Measurements from ENCODE around the gene ASB8.

ASB8 gene

DNA sequence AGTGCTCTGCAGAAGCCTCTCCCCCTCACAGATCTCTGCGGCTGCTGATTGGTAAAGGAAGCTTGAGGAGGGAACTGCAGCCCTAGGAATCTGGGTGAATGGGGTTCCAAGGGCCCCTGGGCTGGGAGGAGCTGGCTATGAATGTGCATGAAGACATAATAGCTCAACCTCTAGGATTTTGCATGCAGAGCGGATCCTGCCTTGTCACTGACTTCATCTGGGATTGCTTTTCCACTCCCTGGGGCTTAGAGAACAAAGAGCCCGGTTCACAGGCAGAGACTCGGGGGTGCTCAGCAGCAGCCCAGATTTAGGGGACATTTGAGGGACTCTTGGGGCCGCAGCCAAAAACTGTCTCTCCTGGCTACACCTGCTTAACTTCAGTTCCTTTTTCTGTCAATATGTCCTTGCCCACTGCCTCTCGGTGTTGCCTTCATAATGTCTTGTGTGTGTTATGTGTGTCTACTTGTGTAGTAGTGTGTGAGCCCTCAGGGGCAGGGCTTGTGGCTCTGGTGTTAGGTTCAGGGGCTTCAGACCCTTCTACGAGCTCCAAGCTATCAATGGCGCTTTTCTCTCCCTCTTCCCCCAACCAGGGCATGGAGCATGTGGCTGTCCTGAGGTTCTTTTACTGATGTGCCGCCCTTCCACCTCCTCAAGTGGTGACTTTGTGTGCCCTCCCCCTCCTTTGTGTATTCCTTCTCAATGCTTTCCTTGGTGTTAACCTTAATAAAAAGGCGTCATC, 28.0 kb upstream of the ASB8 start:
- Histone ChIP-seq H3K79me1 (ENCODE audit: low read depth, low read length) (no peaks in the 10 kb centered on the region), H2BK12ac (ENCODE audit: low read length) (no peak overlapping the region), H3K18ac (ENCODE audit: low read length) (no peak overlapping the region), H3K4ac (ENCODE audit: low read length) (no peak overlapping the region), H4K91ac (ENCODE audit: low read depth, low read length, poor library complexity) (no peak overlapping the region), H2AFZ (ENCODE audit: low read length) (peak overlapping the region; percentile 93), H2BK15ac (ENCODE audit: low read length) (no peak overlapping the region), H3K4me1 (ENCODE audit: control insufficient read depth in 2 of 2, insufficient read depth in 1 of 2, low read depth in 1 of 2, low read length in 2 of 2) (peaks cover 15 to 23% of the 10 kb centered on the region in 2 donors), H3K9ac (ENCODE audit: low read depth, low read length, poor library complexity) (peak overlapping the region; percentile 56), H4K8ac (ENCODE audit: low read depth, low read length) (no peak overlapping the region), H2BK120ac (ENCODE audit: low read depth, low read length) (no peak overlapping the region), H2BK5ac (ENCODE audit: low read length) (no peak overlapping the region), H3K23ac (ENCODE audit: low read depth, low read length, poor library complexity) (no peak overlapping the region), H2AK5ac (ENCODE audit: low read depth, low read length) (no peak overlapping the region), H3K27me3 (ENCODE audit: control insufficient read depth in 3 of 3, insufficient read depth in 3 of 3, low read depth in 1 of 3, low read length in 3 of 3) (peaks cover 0 to 21% (median 8%) of the 10 kb centered on the region in 3 experiments), H3K14ac (ENCODE audit: low read length) (no peak overlapping the region), H3K36me3 (replicated peaks in 1 of 2; ENCODE audit: control insufficient read depth in 2 of 2, insufficient read depth in 2 of 2, low read length in 2 of 2) (no peaks in the 10 kb centered on the region), H3K27ac (replicated peaks; ENCODE audit: low read length) (no peak overlapping the region), H3K4me3 (ENCODE audit: low read length in 2 of 2) (peak overlapping the region in 1 of 2 donors; percentile 65), H3K9me3 (replicated peaks in 1 of 2; ENCODE audit: control insufficient read depth in 2 of 2, insufficient read depth in 1 of 2, low read depth in 1 of 2, low read length in 2 of 2) (no peaks in the 10 kb centered on the region), H3K4me2 (ENCODE audit: insufficient read depth, low read length, poor library complexity, severe bottlenecking) (peak overlapping the region; percentile 85)
- no CpG with 5 or more reads among the region's 10 CpGs for WGBS, 2 donors (ENCODE audit: extremely low coverage in 2 of 2, insufficient read length in 2 of 2, insufficient replicate concordance in 1 of 2)
- DNase-seq (ENCODE audit: low spot score): no peak

DNA sequence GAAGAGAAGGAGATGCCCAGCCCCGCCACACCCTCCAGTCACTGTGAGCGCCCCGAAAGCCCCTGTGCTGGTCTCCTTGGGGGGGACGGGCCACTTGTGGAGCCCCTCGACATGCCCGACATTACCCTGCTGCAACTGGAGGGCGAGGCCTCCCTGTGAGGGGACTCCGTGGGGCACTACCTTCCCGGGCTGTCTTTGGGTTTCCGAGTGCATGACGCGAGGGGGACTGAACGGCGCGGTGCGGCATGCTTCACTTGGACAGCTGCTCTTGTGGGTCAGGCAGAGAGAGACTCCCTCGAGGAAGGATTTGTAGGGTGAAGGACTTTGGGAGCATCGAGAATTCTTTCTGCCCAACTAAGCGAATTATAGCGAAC, 27.2 kb upstream of the ASB8 start:
- no peak overlapping the region for H2BK5ac ChIP-seq (ENCODE audit: low read length)
- H2BK15ac ChIP-seq (ENCODE audit: low read length): no peak overlapping the region
- H3K4me2 ChIP-seq (ENCODE audit: insufficient read depth, low read length, poor library complexity, severe bottlenecking): peak overlapping the region; percentile 85
- DNase-seq (ENCODE audit: low spot score): no peak
- H3K9me3 ChIP-seq (replicated peaks in 1 of 2; ENCODE audit: control insufficient read depth in 2 of 2, insufficient read depth in 1 of 2, low read depth in 1 of 2, low read length in 2 of 2): no peaks in the 10 kb centered on the region
- H4K91ac ChIP-seq (ENCODE audit: low read depth, low read length, poor library complexity): no peak overlapping the region
- no peak overlapping the region for H4K8ac ChIP-seq (ENCODE audit: low read depth, low read length)
- H3K27me3 ChIP-seq (ENCODE audit: control insufficient read depth in 3 of 3, insufficient read depth in 3 of 3, low read depth in 1 of 3, low read length in 3 of 3): peaks cover 0 to 21% (median 8%) of the 10 kb centered on the region in 3 experiments
- peak overlapping the region; percentile 65 to 95 for H3K4me3 ChIP-seq (ENCODE audit: low read length in 2 of 2)
- WGBS, 2 donors (ENCODE audit: extremely low coverage in 2 of 2, insufficient read length in 2 of 2, insufficient replicate concordance in 1 of 2): no CpG with 5 or more reads among the region's 20 CpGs
- H2BK120ac ChIP-seq (ENCODE audit: low read depth, low read length): peak overlapping the region; percentile 53
- H3K14ac ChIP-seq (ENCODE audit: low read length): peak overlapping the region; percentile 56
- H3K9ac ChIP-seq (ENCODE audit: low read depth, low read length, poor library complexity): no peak overlapping the region
- H2AFZ ChIP-seq (ENCODE audit: low read length): peak overlapping the region; percentile 93
- H2BK12ac ChIP-seq (ENCODE audit: low read length): no peak overlapping the region
- H3K79me1 ChIP-seq (ENCODE audit: low read depth, low read length): no peaks in the 10 kb centered on the region
- no peak overlapping the region for H3K27ac ChIP-seq (replicated peaks; ENCODE audit: low read length)
- no peak overlapping the region for H3K4ac ChIP-seq (ENCODE audit: low read length)
- peak overlapping the region; percentile 21 for H2AK5ac ChIP-seq (ENCODE audit: low read depth, low read length)
- peaks cover 15 to 23% of the 10 kb centered on the region in 2 donors for H3K4me1 ChIP-seq (ENCODE audit: control insufficient read depth in 2 of 2, insufficient read depth in 1 of 2, low read depth in 1 of 2, low read length in 2 of 2)
- peak overlapping the region; percentile 63 for H3K18ac ChIP-seq (ENCODE audit: low read length)
- H3K23ac ChIP-seq (ENCODE audit: low read depth, low read length, poor library complexity): no peak overlapping the region
- H3K36me3 ChIP-seq (replicated peaks in 1 of 2; ENCODE audit: control insufficient read depth in 2 of 2, insufficient read depth in 2 of 2, low read length in 2 of 2): no peaks in the 10 kb centered on the region

DNA sequence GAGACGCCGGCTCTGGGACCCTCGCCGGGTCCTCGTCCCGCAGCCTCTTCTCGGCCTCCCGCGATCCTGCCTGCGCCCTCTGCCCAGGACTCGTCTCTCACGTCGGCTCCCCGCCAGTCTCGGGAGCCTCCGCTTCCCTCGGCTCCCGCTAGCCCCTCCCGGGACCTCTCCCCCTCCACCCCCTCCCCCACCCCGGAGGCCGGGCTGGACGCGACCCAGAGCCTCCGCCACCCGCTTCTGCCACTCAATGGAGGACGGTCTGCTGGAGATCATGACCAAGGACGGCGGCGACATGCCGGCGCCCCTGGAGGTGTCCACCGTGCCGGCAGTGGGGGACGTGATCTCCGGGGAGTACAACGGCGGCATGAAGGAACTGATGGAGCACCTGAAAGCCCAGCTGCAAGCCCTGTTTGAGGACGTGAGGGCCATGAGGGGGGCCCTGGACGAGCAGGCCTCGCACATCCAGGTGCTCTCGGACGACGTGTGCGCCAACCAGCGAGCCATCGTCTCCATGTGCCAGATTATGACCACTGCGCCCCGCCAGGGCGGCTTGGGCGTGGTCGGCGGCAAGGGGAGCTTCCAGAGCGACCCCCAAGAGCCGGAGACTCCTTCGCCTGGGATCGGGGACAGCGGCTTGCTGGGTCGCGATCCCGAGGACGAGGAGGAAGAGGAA, 26.7 kb upstream of the ASB8 start:
- H2BK12ac ChIP-seq (ENCODE audit: low read length): no peak overlapping the region
- peak overlapping the region; percentile 65 to 95 for H3K4me3 ChIP-seq (ENCODE audit: low read length in 2 of 2)
- WGBS, 2 donors (ENCODE audit: extremely low coverage in 2 of 2, insufficient read length in 2 of 2, insufficient replicate concordance in 1 of 2): no CpG with 5 or more reads among the region's 61 CpGs
- peak overlapping the region; percentile 83 for H3K18ac ChIP-seq (ENCODE audit: low read length)
- peak overlapping the region; percentile 53 for H2BK120ac ChIP-seq (ENCODE audit: low read depth, low read length)
- H3K4ac ChIP-seq (ENCODE audit: low read length): no peak overlapping the region
- H3K36me3 ChIP-seq (replicated peaks in 1 of 2; ENCODE audit: control insufficient read depth in 2 of 2, insufficient read depth in 2 of 2, low read length in 2 of 2): no peaks in the 10 kb centered on the region
- H4K8ac ChIP-seq (ENCODE audit: low read depth, low read length): no peak overlapping the region
- no peaks in the 10 kb centered on the region for H3K9me3 ChIP-seq (replicated peaks in 1 of 2; ENCODE audit: control insufficient read depth in 2 of 2, insufficient read depth in 1 of 2, low read depth in 1 of 2, low read length in 2 of 2)
- H4K91ac ChIP-seq (ENCODE audit: low read depth, low read length, poor library complexity): no peak overlapping the region
- peaks cover 15 to 23% of the 10 kb centered on the region in 2 donors for H3K4me1 ChIP-seq (ENCODE audit: control insufficient read depth in 2 of 2, insufficient read depth in 1 of 2, low read depth in 1 of 2, low read length in 2 of 2)
- H3K23ac ChIP-seq (ENCODE audit: low read depth, low read length, poor library complexity): no peak overlapping the region
- H2BK15ac ChIP-seq (ENCODE audit: low read length): no peak overlapping the region
- H2AFZ ChIP-seq (ENCODE audit: low read length): peak overlapping the region; percentile 93
- no peak overlapping the region for H3K27ac ChIP-seq (replicated peaks; ENCODE audit: low read length)
- DNase-seq (ENCODE audit: low spot score): no peak
- H3K27me3 ChIP-seq (ENCODE audit: control insufficient read depth in 3 of 3, insufficient read depth in 3 of 3, low read depth in 1 of 3, low read length in 3 of 3): peaks cover 0 to 21% (median 8%) of the 10 kb centered on the region in 3 experiments
- no peak overlapping the region for H2AK5ac ChIP-seq (ENCODE audit: low read depth, low read length)
- no peak overlapping the region for H3K14ac ChIP-seq (ENCODE audit: low read length)
- H3K79me1 ChIP-seq (ENCODE audit: low read depth, low read length): no peaks in the 10 kb centered on the region
- H3K9ac ChIP-seq (ENCODE audit: low read depth, low read length, poor library complexity): peak overlapping the region; percentile 5
- H2BK5ac ChIP-seq (ENCODE audit: low read length): peak overlapping the region; percentile 32
- H3K4me2 ChIP-seq (ENCODE audit: insufficient read depth, low read length, poor library complexity, severe bottlenecking): peak overlapping the region; percentile 85

Measured in neuronal stem cell (in vitro differentiated cells).